HG03457 (cell line): ENCODE data around the gene TOX3.

ENCODE experiments used
- ATAC-seq: cut with Tn5 transposase; IDR thresholded peaks from one replicate; pipeline ENCODE4 v1.9.1; 2021; ENCODE audit warnings: moderate number of reproducible peaks; ENCODE audit not compliant: unreplicated experiment

The TOX3 gene

GRCh38 chr16:52494621-52495020 lies 52.3 kb downstream of the TOX3 start:
- ATAC-seq = no peak

- ATAC-seq = no peak
Measured at GRCh38 chr16:52494145-52494544, 52.8 kb downstream of the TOX3 start.

- ATAC-seq = no peak
Measured at GRCh38 chr16:52492789-52493357, 54.1 kb downstream of the TOX3 start.

- ATAC-seq = no peak
Measured at GRCh38 chr16:52491216-52491615, 55.7 kb downstream of the TOX3 start.

- no peak for ATAC-seq
Measured at GRCh38 chr16:52489894-52490293, 57.0 kb downstream of the TOX3 start.

GRCh38 chr16:52488837-52489289 lies 58.1 kb downstream of the TOX3 start:
- no peak for ATAC-seq

GRCh38 chr16:52487849-52488457 lies 59.0 kb downstream of the TOX3 start:
- ATAC-seq = no peak

- ATAC-seq = no peak
Measured at GRCh38 chr16:52480237-52480636, 66.7 kb downstream of the TOX3 start.

- ATAC-seq = no peak
Measured at GRCh38 chr16:52476111-52476510, 70.8 kb downstream of the TOX3 start.

- no peak for ATAC-seq
Measured at GRCh38 chr16:52474679-52475078, 72.3 kb downstream of the TOX3 start.

- ATAC-seq = no peak
Measured at GRCh38 chr16:52473096-52473495, 73.8 kb downstream of the TOX3 start.

GRCh38 chr16:52471650-52472370 lies 75.1 kb downstream of the TOX3 start:
- ATAC-seq = no peak

GRCh38 chr16:52470585-52470984 lies 76.4 kb downstream of the TOX3 start:
- no peak for ATAC-seq

GRCh38 chr16:52469775-52470174 lies 77.2 kb downstream of the TOX3 start:
- ATAC-seq = no peak

- ATAC-seq = no peak
Measured at GRCh38 chr16:52469091-52469490, 77.9 kb downstream of the TOX3 start.

GRCh38 chr16:52467753-52468152 lies 79.2 kb downstream of the TOX3 start:
- no peak for ATAC-seq

- no peak for ATAC-seq
Measured at GRCh38 chr16:52466994-52467393, 79.9 kb downstream of the TOX3 start.

- no peak for ATAC-seq
Measured at GRCh38 chr16:52465711-52466267, 81.2 kb downstream of the TOX3 start.

GRCh38 chr16:52463904-52464303 lies 83.0 kb downstream of the TOX3 start:
- no peak for ATAC-seq

GRCh38 chr16:52462816-52463215 lies 84.1 kb downstream of the TOX3 start:
- ATAC-seq = no peak

- no peak for ATAC-seq
Measured at GRCh38 chr16:52460639-52461178, 86.2 kb downstream of the TOX3 start.

- ATAC-seq = no peak
Measured at GRCh38 chr16:52456368-52456767, 90.6 kb downstream of the TOX3 start.
